ENCODE results near the gene OR2J3. TPM values are rescaled to one million over a fixed set of nuclear protein-coding genes. Genes with fewer than 3 reads are reported as not detected.
A peak's percentile ranks its signal among the peaks of the same experiment; 100 is the strongest.

OR2J3 gene
- total and polyA plus RNA-seq, 2 of the 13 experiments (the other 11 are each of a cell fraction or from before 2014, with no cell fraction given) = 0.70 TPM; not detected in 1

DNA sequence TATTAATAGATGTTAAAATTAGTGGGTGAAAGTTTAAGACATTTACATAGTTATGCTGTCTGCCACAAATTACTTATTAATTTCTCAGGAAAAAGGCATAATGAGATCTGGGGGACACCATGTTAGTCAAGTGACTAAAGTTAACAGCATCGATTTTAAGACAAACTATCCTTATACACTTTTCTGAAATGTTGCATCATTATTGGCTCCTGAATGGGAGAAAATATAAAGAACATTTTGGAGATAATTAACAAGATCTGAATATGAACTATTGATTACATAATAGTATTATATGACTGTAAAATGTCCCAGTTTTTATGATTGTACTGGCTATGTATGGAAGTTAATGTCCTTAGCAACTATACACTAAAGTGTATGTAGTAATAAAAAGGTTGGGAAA, 28.7 kb upstream of the OR2J3 start (continued):
- TF ChIP-seq, protein P1, sequence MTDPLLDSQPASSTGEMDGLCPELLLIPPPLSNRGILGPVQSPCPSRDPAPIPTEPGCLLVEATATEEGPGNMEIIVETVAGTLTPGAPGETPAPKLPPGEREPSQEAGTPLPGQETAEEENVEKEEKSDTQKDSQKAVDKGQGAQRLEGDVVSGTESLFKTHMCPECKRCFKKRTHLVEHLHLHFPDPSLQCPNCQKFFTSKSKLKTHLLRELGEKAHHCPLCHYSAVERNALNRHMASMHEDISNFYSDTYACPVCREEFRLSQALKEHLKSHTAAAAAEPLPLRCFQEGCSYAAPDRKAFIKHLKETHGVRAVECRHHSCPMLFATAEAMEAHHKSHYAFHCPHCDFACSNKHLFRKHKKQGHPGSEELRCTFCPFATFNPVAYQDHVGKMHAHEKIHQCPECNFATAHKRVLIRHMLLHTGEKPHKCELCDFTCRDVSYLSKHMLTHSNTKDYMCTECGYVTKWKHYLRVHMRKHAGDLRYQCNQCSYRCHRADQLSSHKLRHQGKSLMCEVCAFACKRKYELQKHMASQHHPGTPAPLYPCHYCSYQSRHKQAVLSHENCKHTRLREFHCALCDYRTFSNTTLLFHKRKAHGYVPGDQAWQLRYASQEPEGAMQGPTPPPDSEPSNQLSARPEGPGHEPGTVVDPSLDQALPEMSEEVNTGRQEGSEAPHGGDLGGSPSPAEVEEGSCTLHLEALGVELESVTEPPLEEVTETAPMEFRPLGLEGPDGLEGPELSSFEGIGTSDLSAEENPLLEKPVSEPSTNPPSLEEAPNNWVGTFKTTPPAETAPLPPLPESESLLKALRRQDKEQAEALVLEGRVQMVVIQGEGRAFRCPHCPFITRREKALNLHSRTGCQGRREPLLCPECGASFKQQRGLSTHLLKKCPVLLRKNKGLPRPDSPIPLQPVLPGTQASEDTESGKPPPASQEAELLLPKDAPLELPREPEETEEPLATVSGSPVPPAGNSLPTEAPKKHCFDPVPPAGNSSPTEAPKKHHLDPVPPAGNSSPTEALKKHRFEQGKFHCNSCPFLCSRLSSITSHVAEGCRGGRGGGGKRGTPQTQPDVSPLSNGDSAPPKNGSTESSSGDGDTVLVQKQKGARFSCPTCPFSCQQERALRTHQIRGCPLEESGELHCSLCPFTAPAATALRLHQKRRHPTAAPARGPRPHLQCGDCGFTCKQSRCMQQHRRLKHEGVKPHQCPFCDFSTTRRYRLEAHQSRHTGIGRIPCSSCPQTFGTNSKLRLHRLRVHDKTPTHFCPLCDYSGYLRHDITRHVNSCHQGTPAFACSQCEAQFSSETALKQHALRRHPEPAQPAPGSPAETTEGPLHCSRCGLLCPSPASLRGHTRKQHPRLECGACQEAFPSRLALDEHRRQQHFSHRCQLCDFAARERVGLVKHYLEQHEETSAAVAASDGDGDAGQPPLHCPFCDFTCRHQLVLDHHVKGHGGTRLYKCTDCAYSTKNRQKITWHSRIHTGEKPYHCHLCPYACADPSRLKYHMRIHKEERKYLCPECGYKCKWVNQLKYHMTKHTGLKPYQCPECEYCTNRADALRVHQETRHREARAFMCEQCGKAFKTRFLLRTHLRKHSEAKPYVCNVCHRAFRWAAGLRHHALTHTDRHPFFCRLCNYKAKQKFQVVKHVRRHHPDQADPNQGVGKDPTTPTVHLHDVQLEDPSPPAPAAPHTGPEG (CRISPR knock-in tag; IDR thresholded peaks at IDR 0.05) = no peak

DNA sequence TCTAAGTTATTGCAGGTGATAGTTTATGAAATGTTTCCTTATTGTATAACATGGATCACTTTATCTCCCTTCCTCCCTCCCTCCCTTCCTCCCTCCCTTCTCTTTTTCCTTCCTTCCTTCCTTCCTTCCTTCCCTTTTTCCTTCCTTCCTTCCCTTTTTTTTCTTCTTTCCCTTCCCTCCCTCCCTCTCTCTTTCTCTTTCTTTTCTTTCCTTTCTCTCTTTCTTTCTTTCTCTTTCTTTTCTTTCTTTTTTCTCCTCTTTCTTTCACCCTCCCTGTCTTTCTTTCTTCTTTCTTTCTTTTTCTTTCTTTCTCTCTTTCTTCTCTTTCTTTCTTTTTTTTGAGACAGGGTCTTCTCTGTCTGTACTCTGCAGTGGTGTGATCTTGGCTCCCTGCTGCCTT, 26.5 kb upstream of the OR2J3 start:
- ChIA-PET CTCF (ENCODE audit: low intra/inter-chr PET ratio, low total read pairs) (no interaction called here), POLR2A (no interaction called here)
- no peaks in the 10 kb centered on the region for H3K4me1 ChIP-seq (ENCODE audit: insufficient read depth, low read length)
- DNase-seq (ENCODE audit: low spot score) (no peak), ATAC-seq (no peak), FAIRE-seq (no peak)
- in situ Hi-C loops (cut with HindIII; ENCODE audit: extremely low pct_ligation_motif_present, low pct_unique_long_range_greater_than_20kb) = no loop called here
- intact Hi-C loops (cut with micrococcal nuclease; ENCODE audit: unreplicated experiment) = no loop called here
- H4K20me1 ChIP-seq (ENCODE audit: insufficient read depth, low read length) = no peaks in the 10 kb centered on the region
- no peak overlapping the region for H2AFZ ChIP-seq (ENCODE audit: low read length)
- H3K79me2 ChIP-seq (ENCODE audit: insufficient read depth, low read length) = no peaks in the 10 kb centered on the region
- no peak overlapping the region for H3K9ac ChIP-seq (ENCODE audit: insufficient read depth, low read depth, low read length)
- H3K27ac ChIP-seq (ENCODE audit: extremely low read length, insufficient read depth, low read length) = no peak overlapping the region
- H3K4me3 ChIP-seq (replicated peaks in 1 of 3; ENCODE audit: insufficient read depth in 1 of 3, low read depth in 2 of 3, low read length in 3 of 3) = no peak overlapping the region
- H3K36me3 ChIP-seq (replicated peaks in 1 of 2; ENCODE audit: control insufficient read depth in 1 of 2, insufficient read depth in 2 of 2, low read length in 2 of 2) = no peaks in the 10 kb centered on the region
- no peaks in the 10 kb centered on the region for H3K9me3 ChIP-seq (ENCODE audit: low read length)
- no peak overlapping the region for H3K4me2 ChIP-seq (ENCODE audit: low read depth, low read length)
- BruUV-seq (replicated peaks) = no TSS peak
- TF ChIP-seq HMG20A (CRISPR knock-in tag; IDR thresholded peaks at IDR 0.05; ENCODE audit: borderline replicate concordance) (no peak), PLRG1 (conservative IDR thresholded peaks at IDR 0.05) (0 out of 2 replicates have a peak, but pooled peaks have one; percentile 70)
- H3K27me3 ChIP-seq (ENCODE audit: control insufficient read depth in 1 of 2, insufficient read depth in 2 of 2, low read length in 2 of 2) = peaks cover 0 to 5% of the 10 kb centered on the region in 2 experiments; a peak in 2 of 5 replicates

Data from HepG2 (cell line).